Measurements from ENCODE around the gene MAP9. TPM values are rescaled to one million over a fixed set of nuclear protein-coding genes. Genes with fewer than 3 reads are reported as not detected.

The MAP9 gene
- total and polyA plus RNA-seq, 2 donors from 2014 or later: 6.2 to 20.1 TPM

DNA sequence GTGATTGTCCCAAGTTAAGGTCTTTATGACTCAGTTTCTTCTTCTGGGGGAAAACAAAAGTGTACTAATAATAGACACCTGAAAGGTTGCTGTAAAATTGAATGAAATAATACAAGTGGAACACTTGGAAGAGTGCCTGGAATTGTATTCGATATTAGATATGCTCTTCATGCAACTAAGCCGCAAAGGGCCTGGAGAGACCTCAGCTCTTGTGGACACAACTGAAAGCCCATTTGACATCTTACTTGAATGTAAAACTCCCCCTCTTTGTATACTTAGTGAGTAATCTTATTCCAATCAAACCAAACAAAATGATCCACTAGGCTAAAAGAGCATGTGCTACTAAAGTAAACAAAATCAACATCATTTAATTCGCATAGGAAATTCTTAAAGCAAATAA is 511 bp upstream of the MAP9 start:
- TF ChIP-seq, protein P1, sequence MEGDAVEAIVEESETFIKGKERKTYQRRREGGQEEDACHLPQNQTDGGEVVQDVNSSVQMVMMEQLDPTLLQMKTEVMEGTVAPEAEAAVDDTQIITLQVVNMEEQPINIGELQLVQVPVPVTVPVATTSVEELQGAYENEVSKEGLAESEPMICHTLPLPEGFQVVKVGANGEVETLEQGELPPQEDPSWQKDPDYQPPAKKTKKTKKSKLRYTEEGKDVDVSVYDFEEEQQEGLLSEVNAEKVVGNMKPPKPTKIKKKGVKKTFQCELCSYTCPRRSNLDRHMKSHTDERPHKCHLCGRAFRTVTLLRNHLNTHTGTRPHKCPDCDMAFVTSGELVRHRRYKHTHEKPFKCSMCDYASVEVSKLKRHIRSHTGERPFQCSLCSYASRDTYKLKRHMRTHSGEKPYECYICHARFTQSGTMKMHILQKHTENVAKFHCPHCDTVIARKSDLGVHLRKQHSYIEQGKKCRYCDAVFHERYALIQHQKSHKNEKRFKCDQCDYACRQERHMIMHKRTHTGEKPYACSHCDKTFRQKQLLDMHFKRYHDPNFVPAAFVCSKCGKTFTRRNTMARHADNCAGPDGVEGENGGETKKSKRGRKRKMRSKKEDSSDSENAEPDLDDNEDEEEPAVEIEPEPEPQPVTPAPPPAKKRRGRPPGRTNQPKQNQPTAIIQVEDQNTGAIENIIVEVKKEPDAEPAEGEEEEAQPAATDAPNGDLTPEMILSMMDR (IDR thresholded peaks at IDR 0.05; ENCODE audit: borderline replicate concordance, extremely low read depth, insufficient read depth): no peak
- no peak overlapping the region for H3K27ac ChIP-seq (ENCODE audit: low read depth in 2 of 2, low read length in 2 of 2)
- peaks cover 0 to 4% (median 3%) of the 10 kb centered on the region in 3 donors for H3K4me1 ChIP-seq (ENCODE audit: control insufficient read depth in 2 of 3, insufficient read depth in 2 of 3, low read depth in 1 of 3, low read length in 3 of 3)
- DNase-seq (peak in 1 of 5 donors; percentile 27), FAIRE-seq (no peak)
- H3K4me3 ChIP-seq (ENCODE audit: low read length in 3 of 3): peak overlapping the region; percentile 71 to 81 (median 77)
- H3K36me3 ChIP-seq (ENCODE audit: control insufficient read depth in 2 of 3, insufficient read depth in 3 of 3, low read length in 3 of 3): no peaks in the 10 kb centered on the region
- peak overlapping the region in 1 of 3 donors; percentile 50 for H3K9ac ChIP-seq (ENCODE audit: low read length in 3 of 3)
- H3K9me3 ChIP-seq (ENCODE audit: control insufficient read depth in 2 of 3, insufficient read depth in 1 of 3, low read length in 3 of 3): no peaks in the 10 kb centered on the region
- intact Hi-C loops (cut with DNase I): no loop called here
- H3K27me3 ChIP-seq (ENCODE audit: control insufficient read depth, insufficient read depth, low read length): no peaks in the 10 kb centered on the region

DNA sequence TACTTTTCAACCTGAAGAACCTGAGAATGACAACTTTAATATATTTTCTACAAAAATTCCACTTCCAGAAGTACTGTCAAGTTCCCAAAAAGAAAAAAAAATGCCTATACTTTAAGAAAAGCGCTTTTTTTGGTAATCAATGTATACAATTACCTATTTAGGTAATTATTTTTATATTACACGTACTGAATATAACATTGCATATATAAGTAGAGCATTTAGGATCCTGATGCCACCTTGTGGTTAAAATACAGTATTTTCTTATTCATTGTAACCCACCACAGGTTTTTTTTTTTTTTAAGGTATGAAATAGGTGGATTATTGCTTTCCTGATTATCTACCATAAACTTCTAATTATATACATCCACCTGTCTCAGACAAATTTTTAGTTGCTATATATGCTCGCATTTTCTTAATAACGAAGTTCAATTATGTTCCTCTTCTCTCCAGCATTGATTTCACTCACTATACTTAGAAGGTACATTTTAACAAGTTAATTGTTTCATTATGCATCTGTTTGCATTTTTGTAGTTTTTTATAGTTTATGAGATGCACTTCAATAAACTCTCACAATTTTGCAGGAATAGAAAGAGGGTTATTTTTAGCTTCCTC is 5.2 kb downstream of the MAP9 start:
- H3K4me1 ChIP-seq (ENCODE audit: control insufficient read depth in 2 of 3, insufficient read depth in 2 of 3, low read depth in 1 of 3, low read length in 3 of 3): peaks cover 0 to 4% (median 3%) of the 10 kb centered on the region in 3 donors
- H3K27me3 ChIP-seq (ENCODE audit: control insufficient read depth, insufficient read depth, low read length): no peaks in the 10 kb centered on the region
- peak; percentile 65 for FAIRE-seq
- no peak overlapping the region for H3K27ac ChIP-seq (ENCODE audit: low read depth in 2 of 2, low read length in 2 of 2)
- no peak overlapping the region for H3K4me3 ChIP-seq (ENCODE audit: low read length in 3 of 3)
- no peaks in the 10 kb centered on the region for H3K9me3 ChIP-seq (ENCODE audit: control insufficient read depth in 2 of 3, insufficient read depth in 1 of 3, low read length in 3 of 3)
- peaks cover 0 to 3% (median 0%) of the 10 kb centered on the region in 3 donors for H3K36me3 ChIP-seq (ENCODE audit: control insufficient read depth in 2 of 3, insufficient read depth in 3 of 3, low read length in 3 of 3)
- no peak overlapping the region for H3K9ac ChIP-seq (ENCODE audit: low read length in 3 of 3)
- intact Hi-C loops (cut with DNase I): no loop called here
- TF ChIP-seq, protein P1 (IDR thresholded peaks at IDR 0.05; ENCODE audit: borderline replicate concordance, extremely low read depth, insufficient read depth): peak; percentile 5
- DNase-seq: peak in 2 of 5 donors; percentile 9 to 33

DNA sequence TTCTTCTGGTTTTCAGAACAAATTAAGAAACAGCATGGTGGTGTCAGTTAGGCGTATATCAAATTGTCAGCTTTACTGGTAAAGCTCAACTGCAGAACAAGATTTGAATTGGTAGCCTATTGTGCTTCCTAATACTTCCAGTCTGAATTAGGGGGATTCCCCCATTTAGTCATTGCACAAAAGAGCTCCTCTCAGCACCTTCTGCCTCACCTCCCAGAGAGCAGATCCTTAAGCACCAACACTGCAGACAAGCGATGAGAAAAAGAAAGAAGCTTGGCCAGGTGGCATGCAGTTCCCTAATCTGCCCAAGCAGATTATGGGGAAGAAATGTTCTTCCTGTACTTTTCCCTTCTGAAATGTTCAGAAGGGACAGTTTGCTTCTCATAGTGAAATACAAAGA is 9.2 kb downstream of the MAP9 start:
- DNase-seq: no peak
- no peaks in the 10 kb centered on the region for H3K9me3 ChIP-seq (ENCODE audit: control insufficient read depth in 2 of 3, insufficient read depth in 1 of 3, low read length in 3 of 3)
- TF ChIP-seq, protein P1 (IDR thresholded peaks at IDR 0.05; ENCODE audit: borderline replicate concordance, extremely low read depth, insufficient read depth): no peak
- no peak for FAIRE-seq
- no peaks in the 10 kb centered on the region for H3K27me3 ChIP-seq (ENCODE audit: control insufficient read depth, insufficient read depth, low read length)
- H3K4me3 ChIP-seq (ENCODE audit: low read length in 3 of 3): no peak overlapping the region
- H3K4me1 ChIP-seq (ENCODE audit: control insufficient read depth in 2 of 3, insufficient read depth in 2 of 3, low read depth in 1 of 3, low read length in 3 of 3): no peaks in the 10 kb centered on the region
- H3K27ac ChIP-seq (ENCODE audit: low read depth in 2 of 2, low read length in 2 of 2): no peak overlapping the region
- peaks cover 0 to 3% (median 3%) of the 10 kb centered on the region in 3 donors for H3K36me3 ChIP-seq (ENCODE audit: control insufficient read depth in 2 of 3, insufficient read depth in 3 of 3, low read length in 3 of 3)
- H3K9ac ChIP-seq (ENCODE audit: low read length in 3 of 3): no peak overlapping the region
- intact Hi-C loops (cut with DNase I): loop anchor here (5.0 kb wide), 1 partner anchor 810 kb away; no protein-coding TSS in a partner anchor

All from kidney (tissue), 14 donors.